GM23248 (cell line): ENCODE data around the gene CHRNA4. TPM values are rescaled to one million over a fixed set of nuclear protein-coding genes. Genes with fewer than 3 reads are reported as not detected.
"Not testable (repeated sequence)": the region's sequence is repeated elsewhere in the genome, so short reads cannot be mapped to it uniquely, and the experiment has no call there.

Experiments used
- DNase-seq: peaks from one replicate; pipeline ENCODE4 v3.0.0-alpha.2; 2015
- H2AFZ ChIP-seq: fragments of 200-600 bp; sonication (generic); 2 replicates; pipeline ENCODE4 v1.6.1; 2016; ENCODE audit warnings: antibody characterized with exemption
- H3F3A ChIP-seq: fragments of 200-600 bp; sonication (generic); 2 replicates; pipeline ENCODE4 v1.6.1; 2016; ENCODE audit warnings: mild to moderate bottlenecking, antibody characterized with exemption, mixed run types; ENCODE audit not compliant: insufficient read depth
- H3K27ac ChIP-seq: fragments of 200-600 bp; sonication (generic); 2 replicates; pipeline ENCODE4 v1.5.1; 2016; ENCODE audit warnings: mild to moderate bottlenecking
- H3K27me3 ChIP-seq: fragments of 200-600 bp; sonication (generic); replicated peaks from 2 replicates; pipeline ENCODE4 v1.6.1; 2016; ENCODE audit warnings: mild to moderate bottlenecking; ENCODE audit not compliant: insufficient read depth
- H3K36me3 ChIP-seq: fragments of 200-600 bp; sonication (generic); 2 replicates; pipeline ENCODE4 v1.6.1; 2016; ENCODE audit warnings: low read depth, mild to moderate bottlenecking
- H3K4me1 ChIP-seq: fragments of 200-600 bp; sonication (generic); 2 replicates; pipeline ENCODE4 v1.6.1; 2016; ENCODE audit warnings: mild to moderate bottlenecking; ENCODE audit not compliant: insufficient read depth
- H3K4me2 ChIP-seq: fragments of 200-600 bp; sonication (generic); one replicate; pipeline ENCODE4 v1.6.1; 2016; ENCODE audit warnings: mild to moderate bottlenecking; ENCODE audit not compliant: unreplicated experiment
- H3K4me3 ChIP-seq: fragments of 200-600 bp; sonication (generic); 2 replicates; pipeline ENCODE4 v1.5.1; 2016; ENCODE audit warnings: mild to moderate bottlenecking
- H3K79me2 ChIP-seq: fragments of 200-600 bp; sonication (generic); 2 replicates; pipeline ENCODE4 v1.6.1; 2016; ENCODE audit warnings: mild to moderate bottlenecking; ENCODE audit not compliant: insufficient read depth
- H3K9ac ChIP-seq: fragments of 200-600 bp; sonication (generic); 2 replicates; pipeline ENCODE4 v1.6.1; 2016; ENCODE audit warnings: mild to moderate bottlenecking
- H3K9me2 ChIP-seq: fragments of 200-600 bp; sonication (generic); 2 replicates; pipeline ENCODE4 v1.6.1; 2016; ENCODE audit warnings: mixed run types, mild to moderate bottlenecking, moderate library complexity; ENCODE audit not compliant: insufficient read depth
- H3K9me3 ChIP-seq: fragments of 200-600 bp; sonication (generic); one replicate; pipeline ENCODE4 v1.6.1; 2017; ENCODE audit warnings: low read depth
- H4K20me1 ChIP-seq: fragments of 200-600 bp; sonication (generic); 2 replicates; pipeline ENCODE4 v1.6.0; 2016; ENCODE audit not compliant: insufficient read depth
- EZH2 ChIP-seq: fragments of 200-600 bp; sonication (generic); IDR thresholded peaks from 2 replicates; pipeline ENCODE4 v1.6.1; 2018; ENCODE audit warnings: antibody characterized with exemption, mild to moderate bottlenecking; ENCODE audit not compliant: insufficient read depth, poor library complexity, severe bottlenecking
- EZH2phosphoT487 ChIP-seq: fragments of 200-600 bp; sonication (generic); IDR thresholded peaks from 2 replicates; pipeline ENCODE4 v1.6.1; 2018; ENCODE audit warnings: antibody characterized with exemption, moderate library complexity, mild to moderate bottlenecking, low read depth; ENCODE audit not compliant: insufficient read depth
- WGBS, 2 experiments: methylation state at CpG; one replicate each; pipeline ENCODE4 v1.1.6; 2015 to 2017; ENCODE audit warnings: low lambda C conversion rate in 2 of 2, low coverage in 1 of 2; ENCODE audit errors: missing lambda C conversion rate in 2 of 2; 5-methylcytosine and 5-hydroxymethylcytosine counted together
- in situ Hi-C: fragments of 300-500 bp; cut with MboI; formaldehyde crosslinking; loops from 2 replicates; pipeline ENCODE4 v1.15.0; 2020
- polyA plus RNA-seq: library from polyadenylated mRNA; unstranded; fragments of >200 nt; fragmentation: Nextera tagmentation; extraction: Ambion mirVana; gene quantifications from 2 replicates; pipeline ENCODE4 v1.2.1, GENCODE V29; 2016
- total RNA-seq: library from RNA; depleted of rRNA; stranded (reverse); fragments of >200 nt; shearing (Covaris generic); gene quantifications from 2 replicates; pipeline ENCODE4 v1.2.3, GENCODE V29; 2014

CHRNA4 gene
- total and polyA plus RNA-seq, 2 experiments from 2014 or later = not detected

- no peak overlapping the region for H3K4me3 ChIP-seq
- H3K9ac ChIP-seq = no peak overlapping the region
- no peaks in the 10 kb centered on the region for H3K4me1 ChIP-seq
- no peaks in the 10 kb centered on the region for H3K36me3 ChIP-seq
- WGBS, 2 experiments = 53 to 64% methylated on average over 12 of the region's 12 CpGs
- H3K4me2 ChIP-seq = no peak overlapping the region
- DNase-seq = no peak
- H3K79me2 ChIP-seq = no peaks in the 10 kb centered on the region
- TF ChIP-seq EZH2 = no peak
- no peak for TF ChIP-seq EZH2phosphoT487
- H3F3A ChIP-seq = peaks cover 16% of the 10 kb centered on the region
- H2AFZ ChIP-seq = no peak overlapping the region
- in situ Hi-C loops = no loop called here
- peaks cover 21% of the 10 kb centered on the region for H3K27me3 ChIP-seq
- H4K20me1 ChIP-seq = no peaks in the 10 kb centered on the region
- H3K9me3 ChIP-seq = no peaks in the 10 kb centered on the region
- H3K27ac ChIP-seq = no peak overlapping the region
- no peaks in the 10 kb centered on the region for H3K9me2 ChIP-seq
Observed at GRCh38 chr20:63337786-63338420, 23.2 kb downstream of the CHRNA4 start.

GRCh38 chr20:63336232-63336752, 24.9 kb downstream of the CHRNA4 start:
- Histone ChIP-seq H3K27ac (no peak overlapping the region), H3K9me3 (no peaks in the 10 kb centered on the region), H3F3A (peaks cover 16% of the 10 kb centered on the region), H3K79me2 (no peaks in the 10 kb centered on the region), H3K4me2 (no peak overlapping the region), H2AFZ (no peak overlapping the region), H3K9ac (no peak overlapping the region), H4K20me1 (no peaks in the 10 kb centered on the region), H3K4me3 (no peak overlapping the region), H3K27me3 (peaks cover 21% of the 10 kb centered on the region), H3K9me2 (no peaks in the 10 kb centered on the region), H3K4me1 (no peaks in the 10 kb centered on the region), H3K36me3 (no peaks in the 10 kb centered on the region)
- DNase-seq = no peak
- TF ChIP-seq EZH2 (no peak), EZH2phosphoT487 (no peak)
- in situ Hi-C loops = no loop called here
- 71 to 74% methylated on average over 29 of the region's 29 CpGs for WGBS, 2 experiments

GRCh38 chr20:63335711-63336110, 25.4 kb downstream of the CHRNA4 start:
- DNase-seq = no peak
- no peak for TF ChIP-seq EZH2
- TF ChIP-seq EZH2phosphoT487 = no peak
- no peaks in the 10 kb centered on the region for H3K79me2 ChIP-seq
- no peaks in the 10 kb centered on the region for H3K4me1 ChIP-seq
- H3K4me2 ChIP-seq = no peak overlapping the region
- no peaks in the 10 kb centered on the region for H3K9me3 ChIP-seq
- no peaks in the 10 kb centered on the region for H3K9me2 ChIP-seq
- H3K27me3 ChIP-seq = peaks cover 21% of the 10 kb centered on the region
- no peak overlapping the region for H3K4me3 ChIP-seq
- in situ Hi-C loops = no loop called here
- H3K36me3 ChIP-seq = no peaks in the 10 kb centered on the region
- peaks cover 16% of the 10 kb centered on the region for H3F3A ChIP-seq
- H3K9ac ChIP-seq = no peak overlapping the region
- H3K27ac ChIP-seq = no peak overlapping the region
- 24 to 27% methylated on average over 9 of the region's 9 CpGs for WGBS, 2 experiments
- H4K20me1 ChIP-seq = no peaks in the 10 kb centered on the region
- H2AFZ ChIP-seq = no peak overlapping the region

- H3K9me2 ChIP-seq, H3K36me3 ChIP-seq, H3K27ac ChIP-seq, H3K9me3 ChIP-seq, H4K20me1 ChIP-seq, H3K79me2 ChIP-seq, in situ Hi-C loops, DNase-seq, H3K9ac ChIP-seq, H3K4me2 ChIP-seq, H3K4me1 ChIP-seq, H3K4me3 ChIP-seq, H2AFZ ChIP-seq: not testable (repeated sequence)
- Histone ChIP-seq H3F3A (peaks cover 11% of the 10 kb centered on the region), H3K27me3 (peaks cover 21% of the 10 kb centered on the region)
- 67 to 68% methylated on average over 9 of the region's 9 CpGs for WGBS, 2 experiments
Observed at GRCh38 chr20:63335060-63335459, 26.1 kb downstream of the CHRNA4 start.
